KOPT-K1 (cell line): ENCODE measurements around the gene TBCE.
"Not testable (repeated sequence)": the region's sequence is repeated elsewhere in the genome, so short reads cannot be mapped to it uniquely, and the experiment has no call there.

Source experiments
- H3K27ac ChIP-seq: fragments of 200-600 bp; sonication (generic); 2 replicates; pipeline ENCODE4 v1.5.1; 2016; ENCODE audit warnings: antibody characterized with exemption, mild to moderate bottlenecking, low read depth, low read length; ENCODE audit not compliant: poor library complexity, severe bottlenecking
- H3K36me3 ChIP-seq: fragments of 200-600 bp; sonication (generic); 2 replicates; pipeline ENCODE4 v1.5.1; 2017; ENCODE audit warnings: antibody characterized with exemption, mild to moderate bottlenecking, low read length, moderate library complexity; ENCODE audit not compliant: insufficient read depth
- H3K9me3 ChIP-seq: fragments of 200-600 bp; sonication (generic); 2 replicates; pipeline ENCODE4 v1.5.1; 2017; ENCODE audit warnings: antibody characterized with exemption, low read length, mild to moderate bottlenecking; ENCODE audit not compliant: insufficient read depth, poor library complexity, severe bottlenecking

The TBCE gene

DNA sequence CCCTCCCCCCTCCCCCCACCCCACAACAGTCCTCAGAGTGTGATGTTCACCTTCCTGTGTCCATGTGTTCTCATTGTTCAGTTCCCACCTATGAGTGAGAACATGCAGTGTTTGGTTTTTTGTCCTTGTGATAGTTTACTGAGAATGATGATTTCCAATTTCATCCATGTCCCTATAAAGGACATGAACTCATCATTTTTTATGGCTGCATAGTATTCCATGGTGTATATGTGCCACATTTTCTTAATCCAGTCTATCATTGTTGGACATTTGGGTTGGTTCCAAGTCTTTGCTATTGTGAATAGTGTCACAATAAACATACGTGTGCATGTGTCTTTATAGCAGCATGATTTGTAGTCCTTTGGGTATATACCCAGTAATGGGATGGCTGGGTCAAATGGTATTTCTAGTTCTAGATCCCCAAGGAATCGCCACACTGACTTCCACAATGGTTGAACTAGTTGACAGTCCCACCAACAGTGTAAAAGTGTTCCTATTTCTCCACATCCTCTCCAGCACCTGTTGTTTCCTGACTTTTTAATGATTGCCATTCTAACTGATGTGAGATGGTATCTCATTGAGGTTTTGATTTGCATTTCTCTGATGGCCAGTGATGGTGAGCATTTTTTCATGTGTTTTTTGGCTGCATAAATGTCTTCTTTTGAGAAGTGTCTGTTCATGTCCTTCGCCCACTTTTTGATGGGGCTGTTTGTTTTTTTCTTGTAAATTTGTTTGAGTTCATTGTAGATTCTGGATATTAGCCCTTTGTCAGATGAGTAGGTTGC is 14.9 kb downstream of the TBCE start:
- H3K9me3 ChIP-seq, result not testable (repeated sequence)
- peaks cover 23% of the 10 kb centered on the region for H3K36me3 ChIP-seq

GRCh38 chr1:235385633-235386032 is 18.4 kb downstream of the TBCE start:
- not testable (repeated sequence) for H3K36me3 ChIP-seq

More for the DNA sequence above, 14.9 kb downstream of the TBCE start:
- H3K27ac ChIP-seq, result not testable (repeated sequence)

GRCh38 chr1:235391874-235392273 is 24.6 kb downstream of the TBCE start:
- Histone ChIP-seq H3K9me3 (peaks cover 5% of the 10 kb centered on the region), H3K36me3 (no peaks in the 10 kb centered on the region), H3K27ac (no peak overlapping the region)

More at GRCh38 chr1:235385633-235386032, 18.4 kb downstream of the TBCE start:
- not testable (repeated sequence) for H3K9me3 ChIP-seq, H3K27ac ChIP-seq

GRCh38 chr1:235397733-235398132 is 30.5 kb downstream of the TBCE start:
- Histone ChIP-seq H3K27ac (no peak overlapping the region), H3K36me3 (peaks cover 6% of the 10 kb centered on the region; the same call in 1 of the 2 replicates), H3K9me3 (no peaks in the 10 kb centered on the region)

- Histone ChIP-seq H3K36me3 (peaks cover 6% of the 10 kb centered on the region; the same call in 1 of the 2 replicates), H3K9me3 (no peaks in the 10 kb centered on the region), H3K27ac (no peak overlapping the region)
These were observed 32.4 kb downstream of the TBCE start for GRCh38 chr1:235399661-235400060.

DNA sequence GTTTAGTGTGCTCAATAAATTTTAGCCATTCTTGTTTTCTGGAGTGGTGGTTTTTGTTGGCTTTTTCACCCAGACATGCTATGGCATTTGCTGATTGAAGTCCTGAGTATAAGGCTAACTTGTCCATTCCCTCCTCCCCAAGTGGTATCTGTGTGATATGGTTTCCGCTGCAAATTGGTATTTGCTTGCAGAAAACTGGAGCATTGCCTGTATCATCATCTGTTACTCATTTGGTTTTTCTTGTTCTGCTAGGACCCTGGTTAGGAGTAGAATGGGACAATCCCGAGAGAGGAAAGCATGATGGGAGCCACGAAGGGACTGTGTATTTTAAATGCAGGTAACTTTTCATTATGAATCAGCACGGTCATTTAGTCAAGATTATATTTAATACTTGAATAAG is 34.0 kb downstream of the TBCE start:
- H3K9me3 ChIP-seq, result no peaks in the 10 kb centered on the region
- H3K27ac ChIP-seq, result no peak overlapping the region
- H3K36me3 ChIP-seq, result peaks cover 6% of the 10 kb centered on the region; the same call in 1 of the 2 replicates

DNA sequence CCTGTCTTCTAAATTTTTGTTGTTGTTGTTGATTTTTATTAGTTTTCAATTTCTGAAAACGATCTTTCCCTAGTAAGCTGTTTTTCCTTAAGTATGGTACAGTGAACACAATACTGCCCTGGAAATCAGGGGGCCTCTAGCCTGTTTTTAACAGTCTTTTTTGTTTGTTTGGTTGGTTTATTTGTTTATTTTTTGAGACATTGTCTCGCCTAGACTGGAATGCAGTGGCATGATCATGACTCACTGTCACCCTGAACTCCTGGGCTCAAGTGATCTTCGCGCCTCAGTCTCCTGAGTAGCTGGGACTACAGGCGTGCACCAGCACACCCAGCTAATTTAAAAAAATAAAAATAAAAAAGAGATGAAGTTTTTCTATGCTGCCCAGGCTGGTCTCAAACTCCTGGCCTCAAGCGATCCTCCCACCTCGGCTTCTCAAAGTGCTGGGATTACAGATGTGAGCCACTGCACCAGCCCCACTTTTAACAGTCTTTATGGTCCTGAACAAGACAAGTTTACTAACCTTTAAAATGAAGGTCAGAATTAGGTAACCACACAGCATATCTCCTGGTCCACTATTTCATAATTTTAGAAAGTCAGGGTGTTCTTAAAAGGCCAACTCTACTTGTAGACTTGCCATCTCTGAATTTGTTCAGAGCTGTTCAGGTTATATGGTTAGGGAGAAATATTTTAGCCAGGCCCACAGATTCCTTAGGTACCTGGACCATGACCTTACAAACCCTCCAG is 35.4 kb downstream of the TBCE start:
- Histone ChIP-seq H3K27ac (no peak overlapping the region), H3K36me3 (peaks cover 6% of the 10 kb centered on the region; the same call in 1 of the 2 replicates), H3K9me3 (no peaks in the 10 kb centered on the region)

GRCh38 chr1:235403593-235403992 is 36.4 kb downstream of the TBCE start:
- Histone ChIP-seq H3K27ac (no peak overlapping the region), H3K36me3 (peaks cover 6% of the 10 kb centered on the region; the same call in 1 of the 2 replicates), H3K9me3 (no peaks in the 10 kb centered on the region)

GRCh38 chr1:235404190-235404589 is 37.0 kb downstream of the TBCE start:
- H3K27ac ChIP-seq, result no peak overlapping the region
- no peaks in the 10 kb centered on the region for H3K9me3 ChIP-seq
- peaks cover 6% of the 10 kb centered on the region; the same call in 1 of the 2 replicates for H3K36me3 ChIP-seq

DNA sequence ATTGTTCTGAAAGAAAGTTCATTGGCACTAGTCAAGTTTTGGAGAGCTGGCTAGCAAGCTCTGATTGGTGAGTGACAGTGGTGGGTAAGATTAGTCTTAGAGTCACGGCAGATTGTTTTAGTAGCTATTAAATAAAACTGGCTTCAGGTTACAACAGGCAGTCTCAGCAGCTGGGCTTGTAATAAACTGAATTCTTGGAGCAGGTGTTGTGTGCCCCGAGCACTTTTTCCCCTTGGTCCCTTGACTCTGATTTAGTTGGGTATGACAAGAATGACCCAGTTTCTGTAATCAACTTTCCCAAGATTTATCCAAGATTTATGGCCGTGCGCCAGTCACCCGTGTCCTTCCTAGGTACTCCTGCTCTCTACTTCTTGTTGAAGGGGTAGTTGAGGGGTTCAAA is 40.2 kb downstream of the TBCE start:
- no peaks in the 10 kb centered on the region for H3K36me3 ChIP-seq
- no peak overlapping the region for H3K27ac ChIP-seq
- no peaks in the 10 kb centered on the region for H3K9me3 ChIP-seq

GRCh38 chr1:235408503-235408960 is 41.3 kb downstream of the TBCE start:
- Histone ChIP-seq H3K9me3 (no peaks in the 10 kb centered on the region), H3K27ac (no peak overlapping the region)

DNA sequence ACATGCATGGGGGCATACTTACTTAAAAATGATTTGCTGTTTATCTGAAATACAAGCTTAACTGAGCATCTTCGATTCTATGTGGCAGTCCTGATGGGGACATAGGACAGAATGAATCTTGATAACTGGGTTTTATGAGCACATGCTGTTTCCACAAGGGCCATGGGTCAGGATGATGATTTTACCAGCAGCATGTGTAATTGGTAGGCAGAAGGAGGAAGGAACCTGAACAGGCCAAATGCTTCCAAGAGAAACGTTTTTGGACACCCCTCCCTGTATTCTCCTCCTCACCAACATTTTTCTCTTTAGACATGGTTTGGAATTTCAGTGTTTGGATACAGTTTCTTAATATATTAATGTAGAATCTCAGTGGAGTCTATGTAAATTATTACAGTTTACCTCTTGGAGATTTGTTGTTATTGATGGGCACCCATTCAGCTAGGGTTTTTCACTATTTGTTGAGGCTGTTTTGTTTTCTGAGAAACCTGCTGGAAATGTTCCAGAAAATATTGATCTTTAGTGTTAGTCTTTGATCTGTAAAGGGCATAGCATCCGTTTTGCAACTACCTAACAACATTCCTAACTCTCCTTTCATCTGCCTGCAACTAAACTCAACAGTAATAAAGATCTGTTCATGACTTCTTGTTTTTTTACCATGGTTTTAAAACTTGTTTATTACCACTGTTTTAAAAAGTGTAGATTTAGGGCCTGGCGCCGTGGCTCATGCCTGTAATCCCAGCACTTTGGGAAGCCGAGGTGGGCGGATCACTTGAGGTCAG is 42.0 kb downstream of the TBCE start:
- no peaks in the 10 kb centered on the region for H3K9me3 ChIP-seq
- peaks cover under 1% of the 10 kb centered on the region; the same call in 1 of the 2 replicates for H3K36me3 ChIP-seq
- no peak overlapping the region for H3K27ac ChIP-seq

More at GRCh38 chr1:235408503-235408960, 41.3 kb downstream of the TBCE start:
- H3K36me3 ChIP-seq, result no peaks in the 10 kb centered on the region

DNA sequence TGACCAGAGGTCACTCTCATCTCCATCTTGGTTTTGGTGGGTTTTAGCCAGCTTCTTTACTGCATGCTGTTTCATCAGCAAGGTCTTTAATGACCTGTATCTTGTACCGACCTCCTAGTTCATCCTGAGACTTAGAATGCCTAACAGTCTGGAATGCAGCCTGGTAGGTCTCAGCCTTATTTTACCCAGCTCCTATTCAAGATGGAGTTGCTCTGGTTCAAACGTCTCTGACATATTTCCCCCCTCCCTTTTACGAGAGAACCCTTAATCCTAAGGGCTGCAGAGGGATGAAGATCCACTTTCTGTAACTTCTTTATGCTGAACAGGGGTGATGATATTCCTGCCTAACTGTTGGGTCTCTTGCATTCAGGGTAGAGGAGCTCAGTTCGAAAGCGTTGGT is 43.2 kb downstream of the TBCE start:
- Histone ChIP-seq H3K9me3 (no peaks in the 10 kb centered on the region), H3K36me3 (peaks cover 10% of the 10 kb centered on the region), H3K27ac (no peak overlapping the region)

- Histone ChIP-seq H3K36me3 (peaks cover 10% of the 10 kb centered on the region), H3K27ac (no peak overlapping the region), H3K9me3 (no peaks in the 10 kb centered on the region)
These were observed 44.6 kb downstream of the TBCE start for GRCh38 chr1:235411489-235412486.
